Esophagus muscularis mucosa (tissue), 4 donors: ENCODE data around the gene TMEM130.

Source experiments
- EP300 ChIP-seq: sonication (generic); formaldehyde crosslinking; IDR thresholded peaks from one replicate; pipeline ENCODE4 v1.6.1; 2017; ENCODE audit warnings: antibody characterized with exemption
- POLR2A ChIP-seq: fragments of 450-650 bp; IDR thresholded peaks from one replicate; pipeline ENCODE4 v1.6.1; 2017; ENCODE audit warnings: antibody characterized with exemption, moderate library complexity, mild to moderate bottlenecking, low read depth
- POLR2AphosphoS5 ChIP-seq, 2 donors: sonication (generic); formaldehyde crosslinking; IDR thresholded peaks; one replicate each; pipeline ENCODE4 v1.6.1; 2017; ENCODE audit warnings: antibody characterized with exemption in 2 of 2
- TF ChIP-seq, protein P1 (sequence below), 3 experiments: fragments of 200-600 bp in 2 of 3; fragments of 450-650 bp in 1 of 3; sonication (generic) in 2 of 3; IDR thresholded peaks; one replicate each; pipeline ENCODE4 v1.5.1; 2017 to 2019; ENCODE audit warnings: antibody characterized with exemption in 3 of 3, mild to moderate bottlenecking in 2 of 3, moderate library complexity in 1 of 3

DNA sequence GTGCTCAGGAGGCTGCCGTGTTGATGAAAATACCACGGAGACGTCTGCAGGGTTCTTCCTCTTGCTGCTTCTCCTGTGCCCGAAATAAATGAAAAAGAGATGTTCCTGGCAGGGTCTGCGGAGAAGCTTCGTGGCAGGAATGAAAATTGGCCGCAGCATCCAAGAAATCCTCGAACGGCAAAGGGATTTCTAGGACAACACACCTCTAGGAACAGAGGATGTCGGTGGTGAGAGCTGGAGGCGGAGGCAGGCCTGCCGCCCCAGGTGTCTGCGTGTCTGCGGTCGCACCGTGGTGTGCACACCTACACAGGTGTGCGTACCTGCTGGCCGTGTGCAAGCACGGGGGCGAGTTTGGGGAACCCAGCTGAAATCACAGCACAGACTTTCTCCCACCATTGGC is 43.4 kb downstream of the TMEM130 start:
- TF ChIP-seq, protein P1, sequence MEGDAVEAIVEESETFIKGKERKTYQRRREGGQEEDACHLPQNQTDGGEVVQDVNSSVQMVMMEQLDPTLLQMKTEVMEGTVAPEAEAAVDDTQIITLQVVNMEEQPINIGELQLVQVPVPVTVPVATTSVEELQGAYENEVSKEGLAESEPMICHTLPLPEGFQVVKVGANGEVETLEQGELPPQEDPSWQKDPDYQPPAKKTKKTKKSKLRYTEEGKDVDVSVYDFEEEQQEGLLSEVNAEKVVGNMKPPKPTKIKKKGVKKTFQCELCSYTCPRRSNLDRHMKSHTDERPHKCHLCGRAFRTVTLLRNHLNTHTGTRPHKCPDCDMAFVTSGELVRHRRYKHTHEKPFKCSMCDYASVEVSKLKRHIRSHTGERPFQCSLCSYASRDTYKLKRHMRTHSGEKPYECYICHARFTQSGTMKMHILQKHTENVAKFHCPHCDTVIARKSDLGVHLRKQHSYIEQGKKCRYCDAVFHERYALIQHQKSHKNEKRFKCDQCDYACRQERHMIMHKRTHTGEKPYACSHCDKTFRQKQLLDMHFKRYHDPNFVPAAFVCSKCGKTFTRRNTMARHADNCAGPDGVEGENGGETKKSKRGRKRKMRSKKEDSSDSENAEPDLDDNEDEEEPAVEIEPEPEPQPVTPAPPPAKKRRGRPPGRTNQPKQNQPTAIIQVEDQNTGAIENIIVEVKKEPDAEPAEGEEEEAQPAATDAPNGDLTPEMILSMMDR (IDR thresholded peaks at IDR 0.05) = no peak
- no peak for TF ChIP-seq EP300
- no peak for TF ChIP-seq POLR2A
- no peak for TF ChIP-seq POLR2AphosphoS5 (IDR thresholded peaks at IDR 0.05)
